GM12801 (cell line): ENCODE measurements around the gene BNIP2.

Source experiments
- CTCF ChIP-seq: IDR thresholded peaks from one replicate; pipeline ENCODE4 v1.5.1; 2011; ENCODE audit warnings: control low read depth; ENCODE audit not compliant: insufficient read length; ENCODE audit errors: extremely low read depth

Gene BNIP2

GRCh38 chr15:59686389-59686788 lies 2.7 kb downstream of the BNIP2 start:
- TF ChIP-seq CTCF: no peak

- no peak for TF ChIP-seq CTCF
Measured at GRCh38 chr15:59685737-59686297, 3.3 kb downstream of the BNIP2 start.

GRCh38 chr15:59680870-59681269 lies 8.2 kb downstream of the BNIP2 start:
- no peak for TF ChIP-seq CTCF

- no peak for TF ChIP-seq CTCF
Measured at GRCh38 chr15:59680346-59680745, 8.8 kb downstream of the BNIP2 start.

GRCh38 chr15:59678620-59679019 lies 10.5 kb downstream of the BNIP2 start:
- TF ChIP-seq CTCF: no peak

- TF ChIP-seq CTCF: no peak
Measured at GRCh38 chr15:59678172-59678571, 10.9 kb downstream of the BNIP2 start.

GRCh38 chr15:59676565-59676964 lies 12.6 kb downstream of the BNIP2 start:
- no peak for TF ChIP-seq CTCF
